GM12878 (cell line): Measurements from ENCODE around the gene TET3. TPM values are rescaled to one million over a fixed set of nuclear protein-coding genes. Genes with fewer than 3 reads are reported as not detected.

Experiments used
- ATAC-seq: fragments of 200-7000 bp; cut with Tn5 transposase; 3 replicates; pipeline ENCODE4 v1.9.1; 2020; ENCODE audit warnings: mild to moderate bottlenecking, moderate library complexity
- BruUV-seq: library from RNA; stranded (reverse); fragments of 400-500 nt; replicated peaks from 2 replicates; lab custom pipeline; 2021; lab: Mats Ljungman, UMichigan
- CTCF ChIA-PET: fragments of 300-600 bp; sonication (Branson Sonifier 250); formaldehyde crosslinking; extraction: SDS; loops from one replicate; lab custom pipeline; 2021; ENCODE audit warnings: inconsistent platforms; lab: Yijun Ruan, JAX
- POLR2A ChIA-PET: fragments of 350-600 bp; formaldehyde crosslinking; extraction: SDS; loops from one replicate; lab custom pipeline; 2021; ENCODE audit warnings: inconsistent platforms; lab: Charles Lee
- RAD21 ChIA-PET: fragments of 300-600 bp; sonication (Branson Sonifier 250); formaldehyde crosslinking; loops from one replicate; lab custom pipeline; 2023; ENCODE audit warnings: antibody characterized with exemption; ENCODE audit not compliant: unreplicated experiment; lab: Charles Lee
- SMC1A ChIA-PET: fragments of 300-600 bp; sonication (Branson Sonifier 250); formaldehyde crosslinking; loops from one replicate; lab custom pipeline; 2023; ENCODE audit not compliant: unreplicated experiment, uncharacterized antibody; lab: Charles Lee
- DNase-seq: peaks from one replicate; pipeline ENCODE4 v3.0.0-alpha.2; 2011; ENCODE audit warnings: low read depth, low spot score
- FAIRE-seq: peaks from 3 replicates; lab custom pipeline; 2011; peaks lifted over from hg19 to GRCh38; lab: Jason Lieb, UNC
- H2AFZ ChIP-seq: 2 replicates; pipeline ENCODE4 v1.6.0; 2011; ENCODE audit warnings: low read depth, low read length, control low read depth; ENCODE audit not compliant: control insufficient read depth
- H3K27ac ChIP-seq: 2 replicates; pipeline ENCODE4 v1.5.1; 2011; ENCODE audit warnings: control low read depth; ENCODE audit not compliant: control insufficient read depth, insufficient read depth
- H3K27me3 ChIP-seq, 2 experiments: replicated peaks in 1 of 2; 2 replicates each; pipeline versions ENCODE4 v1.6.0 to v1.6.1; 2011; ENCODE audit warnings: low read length in 1 of 2; ENCODE audit not compliant: control insufficient read depth in 2 of 2, insufficient read depth in 2 of 2
- H3K36me3 ChIP-seq, 2 experiments: 2 replicates each; pipeline ENCODE4 v1.5.1; 2011; ENCODE audit warnings: low read length in 1 of 2; ENCODE audit not compliant: control insufficient read depth in 2 of 2, insufficient read depth in 2 of 2
- H3K4me1 ChIP-seq: 2 replicates; pipeline ENCODE4 v1.6.1; 2011; ENCODE audit warnings: mild to moderate bottlenecking, low read length, moderate library complexity, mixed read lengths; ENCODE audit not compliant: control insufficient read depth, insufficient read depth
- H3K4me2 ChIP-seq: 2 replicates; pipeline ENCODE4 v1.6.0; 2011; ENCODE audit warnings: control low read depth; ENCODE audit not compliant: control insufficient read depth, insufficient read depth
- H3K4me3 ChIP-seq: fragments of 200-600 bp; sonication (generic); 2 replicates; pipeline ENCODE4 v1.5.1; 2016
- H3K79me2 ChIP-seq: 2 replicates; pipeline ENCODE4 v1.6.0; 2011; ENCODE audit warnings: low read length; ENCODE audit not compliant: control insufficient read depth, insufficient read depth
- H3K9ac ChIP-seq: 2 replicates; pipeline ENCODE4 v1.8.0; 2011; ENCODE audit warnings: low read length, control low read depth, mixed read lengths; ENCODE audit not compliant: control insufficient read depth, insufficient read depth
- H3K9me3 ChIP-seq: replicated peaks from 3 replicates; pipeline ENCODE4 v1.5.1; 2011; ENCODE audit warnings: mild to moderate bottlenecking, low read length; ENCODE audit not compliant: control insufficient read depth, insufficient read depth
- H4K20me1 ChIP-seq: 2 replicates; pipeline ENCODE4 v1.6.0; 2011; ENCODE audit not compliant: control insufficient read depth, insufficient read depth
- ATF3 ChIP-seq: IDR thresholded peaks from 2 replicates; pipeline ENCODE4 v1.6.1; 2011; ENCODE audit warnings: low read depth, mild to moderate bottlenecking, low read length, moderate library complexity, borderline replicate concordance; ENCODE audit errors: extremely low read depth
- BACH1 ChIP-seq: fragments of 450-650 bp; IDR thresholded peaks from 2 replicates; pipeline ENCODE4 v1.6.1; 2017; ENCODE audit warnings: mild to moderate bottlenecking, borderline replicate concordance
- CBX5 ChIP-seq: sonication (generic); IDR thresholded peaks from 2 replicates; pipeline ENCODE4 v1.6.1; 2016; ENCODE audit warnings: low read depth, moderate library complexity, mild to moderate bottlenecking, inconsistent platforms
- CTCF ChIP-seq, 3 experiments: IDR thresholded peaks in 2 of 3; conservative IDR thresholded peaks in 1 of 3; 2 replicates each; pipeline ENCODE4 v1.5.1; 2011; ENCODE audit warnings: low read depth in 3 of 3, low read length in 3 of 3, mild to moderate bottlenecking in 3 of 3, control low read depth in 2 of 3, moderate library complexity in 2 of 3, inconsistent platforms in 1 of 3, mixed read lengths in 1 of 3; ENCODE audit not compliant: control insufficient read depth in 2 of 3, insufficient read depth in 1 of 3; ENCODE audit errors: extremely low read depth in 1 of 3
- E2F4 ChIP-seq: IDR thresholded peaks from 2 replicates; pipeline ENCODE4 v1.6.1; 2012; ENCODE audit warnings: low read depth, low read length, improper control_type of control experiment
- E4F1 ChIP-seq: fragments of 450-650 bp; IDR thresholded peaks from 2 replicates; pipeline ENCODE4 v1.6.1; 2018; ENCODE audit warnings: borderline replicate concordance, mild to moderate bottlenecking; ENCODE audit not compliant: partially characterized antibody
- ELK1 ChIP-seq: IDR thresholded peaks from 2 replicates; pipeline ENCODE4 v1.6.1; 2012; ENCODE audit warnings: low read depth, low read length, improper control_type of control experiment
- HCFC1 ChIP-seq: fragments of 150-350 bp; IDR thresholded peaks from 2 replicates; pipeline ENCODE4 v1.6.1; 2014; ENCODE audit warnings: low read length
- IRF4 ChIP-seq: IDR thresholded peaks from 2 replicates; pipeline ENCODE4 v1.6.1; 2011; ENCODE audit warnings: low read depth, low read length
- RB1 ChIP-seq: fragments of 450-650 bp; formaldehyde crosslinking; IDR thresholded peaks from 2 replicates; pipeline ENCODE4 v1.6.1; 2017; ENCODE audit warnings: mild to moderate bottlenecking, borderline replicate concordance
- RBBP5 ChIP-seq: fragments of 200-600 bp; sonication (generic); conservative IDR thresholded peaks from 2 replicates; pipeline ENCODE4 v1.6.1; 2016
- RELA ChIP-seq: fragments of 450-650 bp; IDR thresholded peaks from 2 replicates; pipeline ENCODE4 v1.8.0; 2014; ENCODE audit warnings: borderline replicate concordance; ENCODE audit not compliant: partially characterized antibody
- RFX5 ChIP-seq: IDR thresholded peaks from 2 replicates; pipeline ENCODE4 v1.6.1; 2011; ENCODE audit warnings: low read depth, low read length, improper control_type of control experiment
- SMAD1 ChIP-seq: fragments of 450-650 bp; IDR thresholded peaks from 2 replicates; pipeline ENCODE4 v1.6.1; 2018; ENCODE audit warnings: mild to moderate bottlenecking, low read depth; ENCODE audit not compliant: partially characterized antibody
- STAT1 ChIP-seq: fragments of 450-650 bp; conservative IDR thresholded peaks from 2 replicates; pipeline ENCODE4 v1.6.1; 2014; ENCODE audit warnings: antibody characterized with exemption, mild to moderate bottlenecking
- TBL1XR1 ChIP-seq: IDR thresholded peaks from 2 replicates; pipeline ENCODE4 v1.6.1; 2012; ENCODE audit warnings: low read depth, low read length, improper control_type of control experiment
- ZSCAN29 ChIP-seq: fragments of 450-650 bp; IDR thresholded peaks from 2 replicates; pipeline ENCODE4 v1.6.1; 2017; ENCODE audit warnings: mild to moderate bottlenecking, moderate library complexity
- WGBS: methylation state at CpG from one replicate; pipeline ENCODE4 v1.1.6; 2016; ENCODE audit warnings: low lambda C conversion rate; ENCODE audit not compliant: insufficient replicate concordance, insufficient coverage; ENCODE audit errors: missing lambda C conversion rate; 5-methylcytosine and 5-hydroxymethylcytosine counted together
- in situ Hi-C: fragments of 300-500 bp; cut with MboI; formaldehyde crosslinking; loops from 9 replicates; pipeline ENCODE4 v1.14.3; 2018; ENCODE audit warnings: mixed read lengths
- intact Hi-C: fragments of 100-400 bp; cut with micrococcal nuclease; formaldehyde crosslinking; loops from one replicate; pipeline ENCODE4 v1.14.2; 2022; ENCODE audit not compliant: unreplicated experiment
- polyA plus RNA-seq, 11 experiments: library from polyadenylated mRNA; depleted of rRNA in 4 of 11; unstranded in 6 of 11; stranded (reverse) in 5 of 11; fragments of >200 nt; fragmentation: Nextera tagmentation in 4 of 11; fragmentation: Illumina TruSeq in 1 of 11; extraction: Ambion mirVana in 4 of 11; extraction: Trizol in 1 of 11; gene quantifications; 1 replicate in 1 of 11; 2 replicates in 10 of 11; pipeline versions ENCODE4 v1.2.1 to v1.2.3, GENCODE V29; 2011 to 2016; ENCODE audit warnings: inconsistent platforms in 2 of 11, missing spikeins in 2 of 11, low read depth in 1 of 11
- total RNA-seq, 4 experiments: library from RNA; depleted of rRNA in 3 of 4; stranded (reverse); fragments of >200 nt in 3 of 4; fragmentation: Illumina TruSeq in 1 of 4; extraction: Trizol in 1 of 4; gene quantifications; 2 replicates each; pipeline versions ENCODE4 v1.2.1 to v1.2.3, GENCODE V29; 2013 to 2021

Gene TET3
- total and polyA plus RNA-seq, 10 of the 15 experiments (the other 5 are each of a cell fraction or from before 2014, with no cell fraction given): 0.77 to 25.9 (median 8.5) TPM

- CTCF ChIA-PET: interaction anchor here (1.0 to 2.3 kb wide), 10 partner anchors 12 to 176 kb away, joined by 3 to 18 read pairs (median 8); partner anchors contain the start of gene STAMBP
- peaks cover 26% of the 10 kb centered on the region for H3K4me1 ChIP-seq
- no peak overlapping the region for H3K4me3 ChIP-seq
- H3K36me3 ChIP-seq: peaks cover 16 to 26% of the 10 kb centered on the region in 2 experiments; a peak in 3 of 4 replicates
- no peak overlapping the region for H2AFZ ChIP-seq
- H4K20me1 ChIP-seq: peaks cover 27% of the 10 kb centered on the region
- 96% methylated on average over 5 of the region's 5 CpGs for WGBS
- RAD21 ChIA-PET: interaction anchor here (0.9 to 3.8 kb wide), 17 partner anchors 12 to 176 kb away, joined by 3 to 48 read pairs (median 4); partner anchors contain the start of genes BOLA3 and STAMBP
- H3K27me3 ChIP-seq: no peaks in the 10 kb centered on the region
- peak overlapping the region; percentile 96; the same call in 1 of the 2 replicates for H3K4me2 ChIP-seq
- SMC1A ChIA-PET: interaction anchor here (0.7 to 3.9 kb wide), 23 partner anchors 8 to 176 kb away, joined by 3 to 25 read pairs (median 5); partner anchors contain the start of gene STAMBP
- FAIRE-seq (no peak), ATAC-seq (no peak), DNase-seq (no peak)
- no peak overlapping the region for H3K27ac ChIP-seq
- peaks cover 97% of the 10 kb centered on the region for H3K79me2 ChIP-seq
- in situ Hi-C loops: no loop called here
- no TSS peak for BruUV-seq
- no peaks in the 10 kb centered on the region for H3K9me3 ChIP-seq
- no peak overlapping the region for H3K9ac ChIP-seq
- POLR2A ChIA-PET: interaction anchor here (1.0 to 2.7 kb wide), 8 partner anchors 9 to 172 kb away, joined by 3 to 19 read pairs (median 6); partner anchors contain the start of gene STAMBP
- intact Hi-C loops: loop anchor here (5.0 kb wide), 1 partner anchor 77 kb away; no protein-coding TSS in a partner anchor
- TF ChIP-seq RBBP5: no peak
- TF ChIP-seq E2F4: no peak
- no peak for TF ChIP-seq RB1
- TF ChIP-seq IRF4: no peak
- TF ChIP-seq ATF3: no peak
- no peak for TF ChIP-seq RELA
- TF ChIP-seq SMAD1: no peak
- no peak for TF ChIP-seq STAT1
- no peak for TF ChIP-seq RFX5
- TF ChIP-seq CTCF (IDR thresholded peaks at IDR 0.05 in 2 of 3, conservative IDR thresholded peaks at IDR 0.05 in 1 of 3; ENCODE audit: control insufficient read depth in 2 of 3, extremely low read depth in 1 of 3, insufficient read depth in 1 of 3, low read depth in 3 of 3, low read length in 3 of 3): no peak
- TF ChIP-seq TBL1XR1: no peak
- TF ChIP-seq HCFC1: no peak
- TF ChIP-seq E4F1: no peak
- TF ChIP-seq BACH1: no peak
- no peak for TF ChIP-seq ELK1
- TF ChIP-seq ZSCAN29: no peak
- TF ChIP-seq CBX5: no peak
These were observed 16.0 kb downstream of the TET3 start for GRCh38 chr2:74000666-74001065.
